Mesenchymal stem cell (in vitro differentiated cells and primary cell): ENCODE results near the gene ORAI3.

Experiments
- DNase-seq: peaks from one replicate; pipeline ENCODE4 v3.0.0-alpha.2; 2013
- H2AFZ ChIP-seq: one replicate; pipeline ENCODE4 v1.6.1; 2013; ENCODE audit warnings: low read depth, mild to moderate bottlenecking, control low read depth, inconsistent platforms, low read length, moderate library complexity
- H2AK5ac ChIP-seq: 2 replicates; pipeline ENCODE4 v1.6.1; 2013; ENCODE audit warnings: low read length, moderate library complexity, mild to moderate bottlenecking, inconsistent platforms; ENCODE audit not compliant: severe bottlenecking
- H2BK120ac ChIP-seq: one replicate; pipeline ENCODE4 v1.6.1; 2013; ENCODE audit warnings: low read depth, mild to moderate bottlenecking, inconsistent platforms, low read length, moderate library complexity
- H2BK12ac ChIP-seq, 2 experiments: one replicate each; pipeline ENCODE4 v1.6.1; 2013; ENCODE audit warnings: inconsistent platforms in 2 of 2, low read length in 2 of 2, mild to moderate bottlenecking in 2 of 2, moderate library complexity in 2 of 2, control low read depth in 1 of 2
- H2BK15ac ChIP-seq: one replicate; pipeline ENCODE4 v1.6.1; 2013; ENCODE audit warnings: mild to moderate bottlenecking, low read depth, inconsistent platforms; ENCODE audit not compliant: poor library complexity, severe bottlenecking
- H2BK5ac ChIP-seq: 2 replicates; pipeline ENCODE4 v1.6.1; 2013; ENCODE audit warnings: low read depth, mild to moderate bottlenecking, low read length, control low read depth, inconsistent platforms; ENCODE audit not compliant: poor library complexity, severe bottlenecking
- H3K14ac ChIP-seq, 2 experiments: one replicate each; pipeline ENCODE4 v1.6.1; 2013; ENCODE audit warnings: inconsistent platforms in 2 of 2, low read length in 2 of 2, control low read depth in 1 of 2, mild to moderate bottlenecking in 1 of 2, moderate library complexity in 1 of 2
- H3K18ac ChIP-seq, 2 experiments: one replicate each; pipeline ENCODE4 v1.6.1; 2013; ENCODE audit warnings: inconsistent platforms in 2 of 2, low read length in 2 of 2, control low read depth in 1 of 2, low read depth in 1 of 2, mild to moderate bottlenecking in 1 of 2
- H3K23ac ChIP-seq, 2 experiments: one replicate each; pipeline ENCODE4 v1.6.1; 2013; ENCODE audit warnings: inconsistent platforms in 2 of 2, low read length in 2 of 2, mild to moderate bottlenecking in 2 of 2, moderate library complexity in 2 of 2, control low read depth in 1 of 2
- H3K27ac ChIP-seq: 2 replicates; pipeline ENCODE4 v1.5.1; 2013; ENCODE audit warnings: mild to moderate bottlenecking, moderate library complexity, low read length, control low read depth, inconsistent platforms; ENCODE audit not compliant: poor library complexity, severe bottlenecking
- H3K27me3 ChIP-seq, 2 experiments: 2 replicates each; pipeline versions ENCODE4 v1.6.1 to v1.7.0; 2013; ENCODE audit warnings: low read length in 2 of 2, mild to moderate bottlenecking in 2 of 2, moderate library complexity in 2 of 2, control low read depth in 1 of 2, inconsistent platforms in 1 of 2; ENCODE audit not compliant: control insufficient read depth in 1 of 2, insufficient read depth in 1 of 2
- H3K36me3 ChIP-seq, 2 experiments: 2 replicates each; pipeline versions ENCODE4 v1.6.1 to v1.7.0; 2013; ENCODE audit warnings: low read length in 2 of 2, control low read depth in 1 of 2, inconsistent platforms in 1 of 2, low read depth in 1 of 2, mild to moderate bottlenecking in 1 of 2; ENCODE audit not compliant: insufficient read depth in 2 of 2, control insufficient read depth in 1 of 2
- H3K4ac ChIP-seq, 2 experiments: one replicate each; pipeline ENCODE4 v1.6.1; 2013; ENCODE audit warnings: inconsistent platforms in 2 of 2, low read length in 2 of 2, mild to moderate bottlenecking in 2 of 2, moderate library complexity in 2 of 2, control low read depth in 1 of 2, low read depth in 1 of 2
- H3K4me1 ChIP-seq: 2 replicates; pipeline ENCODE4 v1.6.1; 2013; ENCODE audit warnings: low read depth, low read length, control low read depth; ENCODE audit not compliant: control insufficient read depth, insufficient read depth
- H3K4me2 ChIP-seq: 2 replicates; pipeline ENCODE4 v1.6.1; 2013; ENCODE audit warnings: low read length, mild to moderate bottlenecking, inconsistent platforms; ENCODE audit not compliant: poor library complexity, severe bottlenecking
- H3K4me3 ChIP-seq, 2 experiments: 2 replicates each; pipeline versions ENCODE4 v1.5.1 to v1.7.0; 2013; ENCODE audit warnings: low read length in 2 of 2, mild to moderate bottlenecking in 2 of 2, control low read depth in 1 of 2, low read depth in 1 of 2; ENCODE audit not compliant: insufficient read depth in 1 of 2
- H3K79me1 ChIP-seq: replicated peaks from 2 replicates; pipeline ENCODE4 v1.6.1; 2013; ENCODE audit warnings: mild to moderate bottlenecking, control low read depth, low read length, inconsistent platforms; ENCODE audit not compliant: poor library complexity, severe bottlenecking
- H3K9ac ChIP-seq: 2 replicates; pipeline ENCODE4 v1.7.0; 2013; ENCODE audit warnings: mild to moderate bottlenecking, low read length, moderate library complexity
- H3K9me3 ChIP-seq: 2 replicates; pipeline ENCODE4 v1.7.0; 2013; ENCODE audit warnings: mild to moderate bottlenecking, low read length; ENCODE audit not compliant: control insufficient read depth
- H4K8ac ChIP-seq: one replicate; pipeline ENCODE4 v1.6.1; 2013; ENCODE audit warnings: inconsistent platforms, mild to moderate bottlenecking, low read length, moderate library complexity
- H4K91ac ChIP-seq: one replicate; pipeline ENCODE4 v1.6.1; 2013; ENCODE audit warnings: mild to moderate bottlenecking, low read length, inconsistent platforms
- WGBS: methylation state at CpG from one replicate; pipeline ENCODE4 v1.1.7; 2013; ENCODE audit warnings: mixed read lengths; 5-methylcytosine and 5-hydroxymethylcytosine counted together

The ORAI3 gene

DNA sequence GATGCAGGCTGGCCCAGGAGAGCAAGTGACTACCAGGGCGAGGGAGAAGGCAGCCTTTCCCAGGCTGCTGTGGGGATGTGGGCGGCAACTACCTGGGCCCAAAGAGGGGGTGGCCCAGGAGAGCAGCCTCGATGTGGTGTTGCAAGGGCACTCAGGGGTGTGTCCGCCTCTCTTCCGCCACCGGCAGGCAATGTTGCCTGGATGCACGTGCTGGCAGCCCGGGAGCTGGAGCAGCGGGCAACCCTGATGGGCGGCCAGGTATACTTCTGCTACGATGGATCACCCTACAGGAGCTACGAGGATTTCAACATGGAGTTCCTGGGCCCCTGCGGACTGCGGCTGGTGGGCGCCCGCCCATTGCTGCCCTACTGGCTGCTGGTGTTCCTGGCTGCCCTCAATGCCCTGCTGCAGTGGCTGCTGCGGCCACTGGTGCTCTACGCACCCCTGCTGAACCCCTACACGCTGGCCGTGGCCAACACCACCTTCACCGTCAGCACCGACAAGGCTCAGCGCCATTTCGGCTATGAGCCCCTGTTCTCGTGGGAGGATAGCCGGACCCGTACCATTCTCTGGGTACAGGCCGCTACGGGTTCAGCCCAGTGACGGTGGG lies 38.8 kb downstream of the ORAI3 start:
- Histone ChIP-seq H2BK5ac (no peak overlapping the region), H3K9me3 (no peaks in the 10 kb centered on the region), H2BK12ac (no peak overlapping the region), H2AK5ac (no peak overlapping the region), H3K79me1 (no peaks in the 10 kb centered on the region), H3K4me3 (no peak overlapping the region), H2BK15ac (no peak overlapping the region), H2AFZ (no peak overlapping the region), H3K23ac (no peak overlapping the region), H3K9ac (no peak overlapping the region), H3K27ac (no peak overlapping the region), H3K14ac (no peak overlapping the region), H3K18ac (no peak overlapping the region), H3K27me3 (no peaks in the 10 kb centered on the region), H3K4ac (no peak overlapping the region), H3K4me2 (no peak overlapping the region), H4K8ac (peak overlapping the region; percentile 22), H4K91ac (no peak overlapping the region), H3K36me3 (peaks cover 47 to 75% of the 10 kb centered on the region in 2 experiments), H3K4me1 (peaks cover 31% of the 10 kb centered on the region), H2BK120ac (no peak overlapping the region)
- WGBS: 94% methylated on average over 30 of the region's 30 CpGs
- DNase-seq: no peak

DNA sequence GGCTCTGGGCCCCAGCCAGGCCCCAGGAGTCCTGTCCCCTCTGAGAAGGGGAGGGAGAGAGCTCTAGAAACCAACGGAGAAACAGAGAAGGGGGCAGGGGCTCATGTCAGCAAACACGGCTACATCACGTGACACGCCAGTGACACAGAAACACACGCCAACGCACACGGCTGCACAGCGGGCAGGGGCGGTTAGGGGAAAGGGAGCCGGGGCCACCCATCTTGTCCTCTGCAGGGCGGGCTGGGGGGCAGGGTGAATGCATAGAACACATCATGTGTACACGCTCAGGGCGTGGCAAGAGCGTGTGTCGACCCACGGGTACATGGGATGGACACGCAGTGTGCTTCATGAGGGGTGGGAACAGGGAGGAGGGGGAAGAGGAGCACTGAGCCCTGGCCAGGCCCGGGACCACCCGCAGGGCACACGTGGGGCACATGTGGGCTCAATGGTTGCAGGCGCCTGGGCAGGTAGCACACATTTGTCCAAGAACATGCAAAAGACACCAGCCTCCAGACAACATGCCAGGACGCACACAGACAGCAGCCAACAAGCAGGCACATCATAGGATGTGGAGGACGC lies 40.7 kb downstream of the ORAI3 start:
- H3K4me2 ChIP-seq: no peak overlapping the region
- no peak overlapping the region for H3K9ac ChIP-seq
- no peaks in the 10 kb centered on the region for H3K9me3 ChIP-seq
- no peak overlapping the region for H2BK120ac ChIP-seq
- H4K91ac ChIP-seq: no peak overlapping the region
- no peak overlapping the region for H3K27ac ChIP-seq
- no peak overlapping the region for H3K14ac ChIP-seq
- peaks cover 37 to 64% of the 10 kb centered on the region in 2 experiments for H3K36me3 ChIP-seq
- no peak for DNase-seq
- no peak overlapping the region for H2BK5ac ChIP-seq
- H2BK15ac ChIP-seq: no peak overlapping the region
- H3K27me3 ChIP-seq: no peaks in the 10 kb centered on the region
- H3K18ac ChIP-seq: no peak overlapping the region
- peaks cover 27% of the 10 kb centered on the region for H3K4me1 ChIP-seq
- H3K79me1 ChIP-seq: no peaks in the 10 kb centered on the region
- no peak overlapping the region for H4K8ac ChIP-seq
- WGBS: 93% methylated on average over 20 of the region's 23 CpGs
- H3K23ac ChIP-seq: no peak overlapping the region
- H2AK5ac ChIP-seq: no peak overlapping the region
- H3K4me3 ChIP-seq: no peak overlapping the region
- H3K4ac ChIP-seq: no peak overlapping the region
- no peak overlapping the region for H2BK12ac ChIP-seq
- H2AFZ ChIP-seq: no peak overlapping the region

DNA sequence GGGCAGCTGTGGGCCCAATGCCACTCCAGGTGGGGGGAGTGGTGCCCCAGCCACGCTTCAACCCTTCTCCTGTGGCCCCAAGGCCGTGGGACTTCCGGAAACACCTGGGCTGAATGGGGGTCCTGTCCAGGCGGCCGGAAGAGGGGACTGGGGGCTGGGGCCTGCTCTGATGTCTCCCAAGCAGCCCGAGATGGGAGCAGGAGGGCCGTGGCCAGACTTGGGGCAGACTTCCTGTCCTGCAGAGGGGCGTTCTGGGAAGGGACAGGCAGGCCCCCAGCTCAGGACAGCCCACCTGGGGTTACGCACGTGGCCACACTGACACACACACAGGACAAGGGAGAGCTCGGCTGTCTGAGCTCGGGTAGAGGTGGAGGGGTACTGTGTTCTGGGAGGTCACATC lies 41.2 kb downstream of the ORAI3 start:
- Histone ChIP-seq H3K23ac (no peak overlapping the region), H3K9me3 (no peaks in the 10 kb centered on the region), H3K4me3 (no peak overlapping the region), H2BK5ac (no peak overlapping the region), H3K14ac (no peak overlapping the region), H4K91ac (peak overlapping the region; percentile 47), H3K4me1 (peaks cover 23% of the 10 kb centered on the region), H2AK5ac (no peak overlapping the region), H3K27me3 (no peaks in the 10 kb centered on the region), H3K79me1 (no peaks in the 10 kb centered on the region), H2BK12ac (no peak overlapping the region), H3K4ac (no peak overlapping the region), H3K4me2 (no peak overlapping the region), H2AFZ (no peak overlapping the region), H2BK120ac (no peak overlapping the region), H4K8ac (no peak overlapping the region), H3K18ac (no peak overlapping the region), H2BK15ac (peak overlapping the region; percentile 6), H3K9ac (no peak overlapping the region), H3K27ac (no peak overlapping the region), H3K36me3 (peaks cover 36 to 60% of the 10 kb centered on the region in 2 experiments)
- 90% methylated on average over 8 of the region's 12 CpGs for WGBS
- no peak for DNase-seq

GRCh38 chr16:30991052-30991451 lies 42.2 kb downstream of the ORAI3 start:
- H3K4me2 ChIP-seq: no peak overlapping the region
- no peaks in the 10 kb centered on the region for H3K9me3 ChIP-seq
- no peaks in the 10 kb centered on the region for H3K27me3 ChIP-seq
- WGBS: 81% methylated on average over 8 of the region's 8 CpGs
- H3K4me3 ChIP-seq: peak overlapping the region in 1 of 2 experiments; percentile 32
- no peak overlapping the region for H2BK120ac ChIP-seq
- DNase-seq: no peak
- H2AFZ ChIP-seq: no peak overlapping the region
- H3K4me1 ChIP-seq: peaks cover 14% of the 10 kb centered on the region
- H3K27ac ChIP-seq: no peak overlapping the region
- no peak overlapping the region for H2BK15ac ChIP-seq
- no peak overlapping the region for H4K91ac ChIP-seq
- H3K23ac ChIP-seq: peak overlapping the region in 1 of 2 experiments; percentile 32
- H2AK5ac ChIP-seq: no peak overlapping the region
- H2BK5ac ChIP-seq: no peak overlapping the region
- H3K36me3 ChIP-seq: peaks cover 35 to 58% of the 10 kb centered on the region in 2 experiments
- no peak overlapping the region for H2BK12ac ChIP-seq
- H3K18ac ChIP-seq: no peak overlapping the region
- no peak overlapping the region for H3K9ac ChIP-seq
- no peak overlapping the region for H3K14ac ChIP-seq
- H3K79me1 ChIP-seq: no peaks in the 10 kb centered on the region
- H4K8ac ChIP-seq: no peak overlapping the region
- peak overlapping the region in 1 of 2 experiments; percentile 21 for H3K4ac ChIP-seq
